ENCODE measurements around the gene PGAP2.

Gene PGAP2

GRCh38 chr11:3824714-3825472, 16.5 kb downstream of the PGAP2 start:
- no peak overlapping the region for H2AK5ac ChIP-seq (ENCODE audit: low read length, severe bottlenecking)
- no peak overlapping the region for H4K91ac ChIP-seq (ENCODE audit: low read length)
- H3K27me3 ChIP-seq (ENCODE audit: control insufficient read depth in 1 of 2, insufficient read depth in 1 of 2, low read length in 2 of 2) = no peaks in the 10 kb centered on the region
- H3K27ac ChIP-seq (ENCODE audit: low read length, poor library complexity, severe bottlenecking) = no peak overlapping the region
- H3K14ac ChIP-seq (ENCODE audit: low read length in 2 of 2) = no peak overlapping the region
- no peak overlapping the region for H2AFZ ChIP-seq (ENCODE audit: low read depth, low read length)
- no peak overlapping the region for H2BK15ac ChIP-seq (ENCODE audit: low read depth, poor library complexity, severe bottlenecking)
- no peak overlapping the region for H2BK120ac ChIP-seq (ENCODE audit: low read depth, low read length)
- DNase-seq = peak; percentile 56
- WGBS = 73% methylated on average over 18 of the region's 18 CpGs
- no peak overlapping the region for H3K4me2 ChIP-seq (ENCODE audit: low read length, poor library complexity, severe bottlenecking)
- peaks cover 16% of the 10 kb centered on the region for H3K79me1 ChIP-seq (replicated peaks; ENCODE audit: low read length, poor library complexity, severe bottlenecking)
- H3K4ac ChIP-seq (ENCODE audit: low read depth in 1 of 2, low read length in 2 of 2) = no peak overlapping the region
- no peak overlapping the region for H4K8ac ChIP-seq (ENCODE audit: low read length)
- H3K4me3 ChIP-seq (ENCODE audit: insufficient read depth in 1 of 2, low read depth in 1 of 2, low read length in 2 of 2) = no peak overlapping the region
- no peaks in the 10 kb centered on the region for H3K9me3 ChIP-seq (ENCODE audit: control insufficient read depth, low read length)
- no peak overlapping the region for H2BK5ac ChIP-seq (ENCODE audit: low read depth, low read length, poor library complexity, severe bottlenecking)
- H3K4me1 ChIP-seq (ENCODE audit: control insufficient read depth, insufficient read depth, low read depth, low read length) = peaks cover 5% of the 10 kb centered on the region
- H3K36me3 ChIP-seq (ENCODE audit: control insufficient read depth in 1 of 2, insufficient read depth in 2 of 2, low read depth in 1 of 2, low read length in 2 of 2) = peaks cover 51 to 58% of the 10 kb centered on the region in 2 experiments
- H2BK12ac ChIP-seq (ENCODE audit: low read length in 2 of 2) = no peak overlapping the region
- no peak overlapping the region for H3K9ac ChIP-seq (ENCODE audit: low read length)
- no peak overlapping the region for H3K18ac ChIP-seq (ENCODE audit: low read depth in 1 of 2, low read length in 2 of 2)
- no peak overlapping the region for H3K23ac ChIP-seq (ENCODE audit: low read length in 2 of 2)

DNA sequence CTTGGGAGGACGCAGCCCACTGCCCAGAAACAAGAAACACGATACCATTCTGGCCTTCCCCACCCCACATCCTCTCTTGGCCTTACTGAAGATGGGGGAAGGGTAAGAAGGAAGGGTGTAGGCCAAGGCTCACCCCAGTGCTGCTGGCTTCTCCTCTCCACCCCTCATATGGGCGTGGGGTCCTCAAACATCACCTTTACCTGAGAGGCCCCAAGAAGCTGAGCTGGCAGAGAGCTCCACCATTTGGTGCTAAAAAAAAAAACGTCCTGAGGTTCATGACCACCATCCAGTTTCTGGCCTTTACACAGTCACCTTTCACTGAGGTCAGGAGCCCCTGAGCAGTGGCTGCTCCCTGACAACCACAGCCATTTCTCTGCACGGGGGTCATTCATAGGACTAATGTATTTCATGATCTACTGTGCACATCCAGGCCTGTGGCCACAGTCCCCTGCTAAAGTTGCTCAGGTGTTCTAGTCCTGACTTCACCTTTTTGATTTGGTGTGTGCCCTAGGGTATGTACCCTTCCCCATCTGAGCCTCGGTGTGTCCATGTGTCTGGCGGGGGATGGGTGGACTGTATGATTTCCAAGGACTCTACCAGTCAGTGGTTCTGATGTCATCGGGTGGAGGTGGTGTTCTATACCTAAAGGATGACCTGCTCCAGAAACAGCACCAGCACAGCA, 17.3 kb downstream of the PGAP2 start:
- Histone ChIP-seq H2BK12ac (ENCODE audit: low read length in 2 of 2) (no peak overlapping the region), H2BK15ac (ENCODE audit: low read depth, poor library complexity, severe bottlenecking) (no peak overlapping the region), H3K23ac (ENCODE audit: low read length in 2 of 2) (no peak overlapping the region), H3K4me2 (ENCODE audit: low read length, poor library complexity, severe bottlenecking) (no peak overlapping the region), H3K9ac (ENCODE audit: low read length) (no peak overlapping the region), H3K4me3 (ENCODE audit: insufficient read depth in 1 of 2, low read depth in 1 of 2, low read length in 2 of 2) (no peak overlapping the region), H3K27me3 (ENCODE audit: control insufficient read depth in 1 of 2, insufficient read depth in 1 of 2, low read length in 2 of 2) (no peaks in the 10 kb centered on the region), H2AK5ac (ENCODE audit: low read length, severe bottlenecking) (no peak overlapping the region), H3K14ac (ENCODE audit: low read length in 2 of 2) (no peak overlapping the region), H2BK5ac (ENCODE audit: low read depth, low read length, poor library complexity, severe bottlenecking) (no peak overlapping the region), H2BK120ac (ENCODE audit: low read depth, low read length) (no peak overlapping the region), H4K91ac (ENCODE audit: low read length) (no peak overlapping the region), H3K79me1 (replicated peaks; ENCODE audit: low read length, poor library complexity, severe bottlenecking) (peaks cover 17% of the 10 kb centered on the region), H3K9me3 (ENCODE audit: control insufficient read depth, low read length) (no peaks in the 10 kb centered on the region), H4K8ac (ENCODE audit: low read length) (no peak overlapping the region), H3K4me1 (ENCODE audit: control insufficient read depth, insufficient read depth, low read depth, low read length) (peaks cover 5% of the 10 kb centered on the region), H3K36me3 (ENCODE audit: control insufficient read depth in 1 of 2, insufficient read depth in 2 of 2, low read depth in 1 of 2, low read length in 2 of 2) (peaks cover 51 to 64% of the 10 kb centered on the region in 2 experiments), H2AFZ (ENCODE audit: low read depth, low read length) (no peak overlapping the region), H3K27ac (ENCODE audit: low read length, poor library complexity, severe bottlenecking) (no peak overlapping the region), H3K18ac (ENCODE audit: low read depth in 1 of 2, low read length in 2 of 2) (no peak overlapping the region), H3K4ac (ENCODE audit: low read depth in 1 of 2, low read length in 2 of 2) (no peak overlapping the region)
- DNase-seq = no peak
- 78% methylated on average over 6 of the region's 8 CpGs for WGBS

- Histone ChIP-seq H3K36me3 (ENCODE audit: control insufficient read depth in 1 of 2, insufficient read depth in 2 of 2, low read depth in 1 of 2, low read length in 2 of 2) (peaks cover 48 to 66% of the 10 kb centered on the region in 2 experiments), H3K79me1 (replicated peaks; ENCODE audit: low read length, poor library complexity, severe bottlenecking) (peaks cover 22% of the 10 kb centered on the region), H2AK5ac (ENCODE audit: low read length, severe bottlenecking) (no peak overlapping the region), H4K91ac (ENCODE audit: low read length) (no peak overlapping the region), H3K18ac (ENCODE audit: low read depth in 1 of 2, low read length in 2 of 2) (no peak overlapping the region), H3K4me3 (ENCODE audit: insufficient read depth in 1 of 2, low read depth in 1 of 2, low read length in 2 of 2) (no peak overlapping the region), H3K4me2 (ENCODE audit: low read length, poor library complexity, severe bottlenecking) (no peak overlapping the region), H2BK15ac (ENCODE audit: low read depth, poor library complexity, severe bottlenecking) (no peak overlapping the region), H3K4ac (ENCODE audit: low read depth in 1 of 2, low read length in 2 of 2) (no peak overlapping the region), H2AFZ (ENCODE audit: low read depth, low read length) (no peak overlapping the region), H2BK5ac (ENCODE audit: low read depth, low read length, poor library complexity, severe bottlenecking) (no peak overlapping the region), H3K23ac (ENCODE audit: low read length in 2 of 2) (no peak overlapping the region), H3K9me3 (ENCODE audit: control insufficient read depth, low read length) (no peaks in the 10 kb centered on the region), H3K14ac (ENCODE audit: low read length in 2 of 2) (no peak overlapping the region), H4K8ac (ENCODE audit: low read length) (no peak overlapping the region), H3K4me1 (ENCODE audit: control insufficient read depth, insufficient read depth, low read depth, low read length) (peaks cover 5% of the 10 kb centered on the region), H3K27ac (ENCODE audit: low read length, poor library complexity, severe bottlenecking) (no peak overlapping the region), H2BK12ac (ENCODE audit: low read length in 2 of 2) (no peak overlapping the region), H3K27me3 (ENCODE audit: control insufficient read depth in 1 of 2, insufficient read depth in 1 of 2, low read length in 2 of 2) (no peaks in the 10 kb centered on the region), H3K9ac (ENCODE audit: low read length) (no peak overlapping the region), H2BK120ac (ENCODE audit: low read depth, low read length) (no peak overlapping the region)
- DNase-seq = no peak
- 95% methylated on average over 3 of the region's 3 CpGs for WGBS
Observed at GRCh38 chr11:3826721-3827120, 18.4 kb downstream of the PGAP2 start.

GRCh38 chr11:3827434-3828186, 19.2 kb downstream of the PGAP2 start:
- no peak overlapping the region for H4K91ac ChIP-seq (ENCODE audit: low read length)
- H3K14ac ChIP-seq (ENCODE audit: low read length in 2 of 2) = no peak overlapping the region
- H2AK5ac ChIP-seq (ENCODE audit: low read length, severe bottlenecking) = no peak overlapping the region
- H3K4me2 ChIP-seq (ENCODE audit: low read length, poor library complexity, severe bottlenecking) = no peak overlapping the region
- DNase-seq = no peak
- no peak overlapping the region for H3K27ac ChIP-seq (ENCODE audit: low read length, poor library complexity, severe bottlenecking)
- peaks cover 50 to 75% of the 10 kb centered on the region in 2 experiments for H3K36me3 ChIP-seq (ENCODE audit: control insufficient read depth in 1 of 2, insufficient read depth in 2 of 2, low read depth in 1 of 2, low read length in 2 of 2)
- H2BK120ac ChIP-seq (ENCODE audit: low read depth, low read length) = no peak overlapping the region
- no peaks in the 10 kb centered on the region for H3K27me3 ChIP-seq (ENCODE audit: control insufficient read depth in 1 of 2, insufficient read depth in 1 of 2, low read length in 2 of 2)
- no peak overlapping the region for H3K9ac ChIP-seq (ENCODE audit: low read length)
- H3K4me1 ChIP-seq (ENCODE audit: control insufficient read depth, insufficient read depth, low read depth, low read length) = peaks cover 5% of the 10 kb centered on the region
- H2BK12ac ChIP-seq (ENCODE audit: low read length in 2 of 2) = no peak overlapping the region
- H3K23ac ChIP-seq (ENCODE audit: low read length in 2 of 2) = no peak overlapping the region
- H3K79me1 ChIP-seq (replicated peaks; ENCODE audit: low read length, poor library complexity, severe bottlenecking) = peaks cover 22% of the 10 kb centered on the region
- H3K9me3 ChIP-seq (ENCODE audit: control insufficient read depth, low read length) = no peaks in the 10 kb centered on the region
- WGBS = 99% methylated on average over 35 of the region's 35 CpGs
- H3K4me3 ChIP-seq (ENCODE audit: insufficient read depth in 1 of 2, low read depth in 1 of 2, low read length in 2 of 2) = no peak overlapping the region
- no peak overlapping the region for H2BK5ac ChIP-seq (ENCODE audit: low read depth, low read length, poor library complexity, severe bottlenecking)
- no peak overlapping the region for H3K4ac ChIP-seq (ENCODE audit: low read depth in 1 of 2, low read length in 2 of 2)
- no peak overlapping the region for H2BK15ac ChIP-seq (ENCODE audit: low read depth, poor library complexity, severe bottlenecking)
- H3K18ac ChIP-seq (ENCODE audit: low read depth in 1 of 2, low read length in 2 of 2) = no peak overlapping the region
- H2AFZ ChIP-seq (ENCODE audit: low read depth, low read length) = no peak overlapping the region
- H4K8ac ChIP-seq (ENCODE audit: low read length) = no peak overlapping the region
